ELF-1 (cell line): ENCODE results near the gene ADAM12.

Source experiments
- DNase-seq: peaks from one replicate; pipeline ENCODE4 v3.0.0-alpha.2; 2016; ENCODE audit warnings: low read depth, low spot score

Gene ADAM12

GRCh38 chr10:126317751-126318150 is 70.5 kb downstream of the ADAM12 start:
- no peak for DNase-seq

DNA sequence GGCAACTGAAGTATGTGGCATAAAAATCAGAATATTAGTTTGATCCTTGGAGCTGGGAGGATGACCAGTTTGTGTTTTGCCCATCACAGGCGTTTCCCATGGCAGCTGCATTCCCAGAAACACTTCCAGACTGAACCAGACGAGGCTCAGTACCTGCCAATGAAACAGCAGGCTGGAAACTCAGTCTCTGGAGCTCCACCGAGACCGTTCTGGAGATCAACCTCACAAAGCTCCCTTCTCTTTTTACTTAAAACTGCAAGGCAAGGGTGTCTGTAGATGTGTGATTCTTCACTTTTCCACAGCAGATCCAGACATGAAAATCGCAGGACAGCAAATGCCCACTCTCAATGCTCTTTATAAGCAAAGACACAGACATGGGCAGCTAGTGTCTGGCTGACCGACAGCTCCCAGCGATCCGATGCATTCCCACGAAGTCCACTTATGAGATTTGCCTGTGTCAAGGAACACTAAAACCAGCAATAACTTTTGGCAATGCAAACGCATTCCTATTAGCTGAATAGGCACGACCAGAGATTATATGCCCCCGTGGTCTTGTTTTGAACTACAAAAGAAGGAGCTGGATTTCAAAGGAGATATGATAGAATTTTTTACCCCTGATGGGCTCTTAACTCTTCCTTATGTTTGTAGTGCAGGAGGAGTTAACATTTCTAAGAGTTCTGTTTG is 72.6 kb downstream of the ADAM12 start:
- DNase-seq: no peak

- DNase-seq: no peak
Measured at GRCh38 chr10:126314863-126315493, 73.3 kb downstream of the ADAM12 start.

- DNase-seq: no peak
Measured at GRCh38 chr10:126312167-126312566, 76.1 kb downstream of the ADAM12 start.

- no peak for DNase-seq
Measured at GRCh38 chr10:126309228-126309883, 78.9 kb downstream of the ADAM12 start.

GRCh38 chr10:126302826-126303665 is 85.2 kb downstream of the ADAM12 start:
- DNase-seq: no peak

GRCh38 chr10:126302476-126302756 is 85.9 kb downstream of the ADAM12 start:
- no peak for DNase-seq

- no peak for DNase-seq
Measured at GRCh38 chr10:126301701-126302475, 86.4 kb downstream of the ADAM12 start.

DNA sequence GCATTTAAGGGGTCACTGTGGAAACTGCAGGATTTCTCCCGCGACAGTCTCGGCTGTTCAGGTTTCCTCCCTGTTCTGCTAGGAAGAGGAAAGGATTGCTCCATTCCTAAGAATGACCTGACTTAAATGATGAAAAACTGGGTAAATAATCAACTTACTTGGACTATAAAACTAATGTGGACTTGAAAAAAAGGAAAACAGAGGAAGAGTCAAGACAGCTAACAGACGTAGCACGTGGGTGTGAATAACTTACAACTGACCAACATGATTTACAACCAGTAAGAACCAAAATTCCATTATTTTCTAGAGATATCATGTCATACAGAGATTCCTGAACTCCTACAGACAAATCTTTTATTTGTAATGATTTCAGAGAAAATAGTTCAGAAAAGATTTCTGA is 93.8 kb downstream of the ADAM12 start:
- no peak for DNase-seq

DNA sequence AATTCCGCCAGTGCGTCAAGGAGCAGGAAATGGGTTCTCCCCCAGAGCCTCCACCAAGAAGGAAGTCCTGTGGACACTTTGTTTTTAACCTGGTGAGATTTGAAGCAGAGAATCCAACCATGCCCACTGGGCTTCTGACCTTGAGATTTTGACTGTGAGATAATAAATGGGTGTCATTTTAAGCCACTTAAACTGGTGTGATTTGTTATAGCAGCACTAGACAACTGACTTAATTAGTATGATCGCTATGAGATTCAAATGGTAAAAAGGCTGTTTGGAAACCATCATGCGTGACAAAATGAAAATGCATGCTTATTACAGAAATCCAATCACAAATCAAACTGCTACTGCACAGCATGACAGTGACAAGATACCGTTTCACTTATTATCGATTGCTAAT is 98.0 kb downstream of the ADAM12 start:
- DNase-seq: no peak

- DNase-seq: no peak
Measured at GRCh38 chr10:126288547-126289493, 99.5 kb downstream of the ADAM12 start.

DNA sequence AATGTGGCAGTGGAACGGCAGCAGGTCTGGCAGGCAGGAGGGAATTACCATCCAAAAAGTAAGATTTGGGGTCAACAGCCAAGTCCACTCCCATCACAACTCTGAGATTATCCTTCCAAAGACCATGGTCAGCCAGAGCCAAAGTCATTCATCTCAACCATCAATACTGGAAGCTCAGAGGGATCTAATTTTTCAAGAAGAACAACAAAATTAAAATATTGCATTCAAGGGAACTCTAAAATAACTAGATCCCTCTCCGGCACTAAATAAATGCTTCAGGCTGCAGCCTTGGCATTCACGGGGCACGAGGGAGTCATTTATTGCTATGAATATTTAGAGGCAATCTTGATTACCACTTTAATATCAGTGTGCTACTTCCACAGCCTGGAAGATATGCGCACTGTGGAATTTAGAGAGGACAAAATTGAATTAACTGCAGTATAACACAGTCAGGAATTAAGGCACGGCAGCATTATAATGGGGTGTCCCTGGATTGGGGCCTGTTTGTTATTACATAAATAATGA is 102.0 kb downstream of the ADAM12 start:
- no peak for DNase-seq

DNA sequence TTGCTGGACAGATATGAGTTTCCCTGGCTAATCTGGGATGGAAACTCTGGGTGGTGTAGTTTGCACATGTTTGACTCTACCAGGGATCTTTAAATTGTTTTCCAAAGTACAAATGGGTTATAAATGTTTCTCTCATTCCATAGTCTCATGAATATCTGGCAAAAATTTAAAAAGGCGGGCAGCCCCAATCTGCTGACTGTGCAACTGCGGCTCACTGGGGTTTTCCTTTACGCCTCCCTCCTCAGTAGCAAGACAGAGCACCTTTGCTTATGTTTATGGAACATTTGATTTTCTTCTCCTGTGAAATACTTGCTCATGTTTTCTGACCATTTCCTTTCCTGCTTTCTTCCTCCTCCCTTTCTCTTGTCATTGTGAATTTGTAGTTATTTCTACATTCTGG is 105.0 kb downstream of the ADAM12 start:
- no peak for DNase-seq

- DNase-seq: peak; percentile 4
Measured at GRCh38 chr10:126278851-126279250, 109.4 kb downstream of the ADAM12 start.

- DNase-seq: no peak
Measured at GRCh38 chr10:126277181-126277580, 111.1 kb downstream of the ADAM12 start.

- DNase-seq: no peak
Measured at GRCh38 chr10:126272526-126272925, 115.8 kb downstream of the ADAM12 start.

- DNase-seq: no peak
Measured at GRCh38 chr10:126270111-126270510, 118.2 kb downstream of the ADAM12 start.

DNA sequence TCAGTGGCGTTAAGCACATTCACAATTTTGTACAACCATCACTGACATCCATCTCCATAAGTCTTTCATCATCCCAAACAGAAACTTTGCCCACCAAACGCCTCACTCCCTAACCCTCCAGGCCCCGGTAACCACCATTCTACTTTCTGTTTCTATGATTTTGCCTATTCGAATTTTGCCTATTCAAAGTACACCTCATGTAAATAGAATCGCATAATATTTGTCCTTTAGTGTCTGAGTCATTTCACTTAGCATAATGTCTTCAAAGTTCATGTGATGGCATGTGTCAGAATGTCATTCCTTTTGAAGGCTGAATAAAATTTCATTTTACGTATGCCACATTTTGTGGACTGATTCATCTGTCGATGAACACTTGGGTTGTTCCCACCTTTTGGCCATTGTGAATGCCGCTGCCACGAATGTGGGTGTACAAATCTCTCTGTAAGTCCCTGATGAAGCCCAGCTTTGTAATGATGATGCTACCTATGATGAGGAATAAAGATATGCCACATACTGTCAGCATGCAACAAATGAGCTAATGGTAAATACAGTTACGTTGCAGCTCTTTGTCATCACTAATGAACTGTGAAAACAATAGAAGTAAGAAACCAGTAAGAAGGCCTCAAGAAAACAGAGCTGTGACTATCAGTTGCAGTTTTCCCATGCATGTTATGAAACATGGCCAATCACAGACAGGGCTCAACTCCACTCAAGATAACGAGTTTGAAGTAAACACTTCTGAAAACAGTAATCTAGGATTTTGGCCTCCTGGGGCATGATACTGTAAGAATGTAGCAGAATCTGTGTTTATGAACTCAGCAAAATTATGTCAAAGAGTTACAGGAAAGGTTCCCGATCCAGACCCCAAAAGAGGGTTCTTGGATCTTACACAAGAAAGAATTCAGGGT is 120.0 kb downstream of the ADAM12 start:
- DNase-seq: no peak
